Measurements from ENCODE around the gene RAD51D. TPM values are rescaled to one million over a fixed set of nuclear protein-coding genes. Genes with fewer than 3 reads are reported as not detected.
"Not testable (repeated sequence)": the region's sequence is repeated elsewhere in the genome, so short reads cannot be mapped to it uniquely, and the experiment has no call there.

Gene RAD51D
- polyA plus RNA-seq, 4 donors: 10.9 to 12.9 (median 11.3) TPM

GRCh38 chr17:35073183-35073790 is 46.4 kb downstream of the RAD51D start:
- no peak for DNase-seq (ENCODE audit: low read depth in 4 of 4, low spot score in 3 of 4)

GRCh38 chr17:35069311-35069710 is 50.3 kb downstream of the RAD51D start:
- DNase-seq (ENCODE audit: low read depth in 4 of 4, low spot score in 3 of 4): no peak

- DNase-seq (ENCODE audit: low read depth in 4 of 4, low spot score in 3 of 4): no peak
Measured at GRCh38 chr17:35068249-35068648, 51.4 kb downstream of the RAD51D start.

- no peak for DNase-seq (ENCODE audit: low read depth in 4 of 4, low spot score in 3 of 4)
Measured at GRCh38 chr17:35065880-35066279, 53.8 kb downstream of the RAD51D start.

- DNase-seq (ENCODE audit: low read depth in 4 of 4, low spot score in 3 of 4): no peak
Measured at GRCh38 chr17:35064516-35065215, 55.0 kb downstream of the RAD51D start.

- peak; percentile 35 to 69 (median 56) for DNase-seq (ENCODE audit: low read depth in 4 of 4, low spot score in 3 of 4)
Measured at GRCh38 chr17:35063514-35064223, 56.0 kb downstream of the RAD51D start, which contains the start of gene RFFL. Gene RFFL (minus strand): TSS chr17:35063707. CDS start chr17:35026553, 37,154 bp downstream.

- DNase-seq (ENCODE audit: low read depth in 4 of 4, low spot score in 3 of 4): no peak
Measured at GRCh38 chr17:35062308-35062707, 57.4 kb downstream of the RAD51D start.

- DNase-seq (ENCODE audit: low read depth in 4 of 4, low spot score in 3 of 4): no peak
Measured at GRCh38 chr17:35057332-35057915, 62.2 kb downstream of the RAD51D start.

GRCh38 chr17:35056013-35056412 is 63.6 kb downstream of the RAD51D start:
- DNase-seq (ENCODE audit: low read depth in 4 of 4, low spot score in 3 of 4): no peak

- no peak for DNase-seq (ENCODE audit: low read depth in 4 of 4, low spot score in 3 of 4)
Measured at GRCh38 chr17:35053204-35053603, 66.5 kb downstream of the RAD51D start.

GRCh38 chr17:35052780-35053179 is 66.9 kb downstream of the RAD51D start:
- no peak for DNase-seq (ENCODE audit: low read depth in 4 of 4, low spot score in 3 of 4)

- no peak for DNase-seq (ENCODE audit: low read depth in 4 of 4, low spot score in 3 of 4)
Measured at GRCh38 chr17:35052241-35052610, 67.4 kb downstream of the RAD51D start.

- no peak for DNase-seq (ENCODE audit: low read depth in 4 of 4, low spot score in 3 of 4)
Measured at GRCh38 chr17:35051579-35052240, 68.0 kb downstream of the RAD51D start.

- DNase-seq (ENCODE audit: low read depth in 4 of 4, low spot score in 3 of 4): no peak
Measured at GRCh38 chr17:35051183-35051578, 68.5 kb downstream of the RAD51D start.

- no peak for DNase-seq (ENCODE audit: low read depth in 4 of 4, low spot score in 3 of 4)
Measured at GRCh38 chr17:35050170-35050569, 69.5 kb downstream of the RAD51D start.

GRCh38 chr17:35048685-35049379 is 70.8 kb downstream of the RAD51D start:
- DNase-seq (ENCODE audit: low read depth in 4 of 4, low spot score in 3 of 4): no peak

GRCh38 chr17:35046740-35047283 is 72.8 kb downstream of the RAD51D start:
- no peak for DNase-seq (ENCODE audit: low read depth in 4 of 4, low spot score in 3 of 4)

GRCh38 chr17:35046245-35046644 is 73.4 kb downstream of the RAD51D start:
- DNase-seq (ENCODE audit: low read depth in 4 of 4, low spot score in 3 of 4): no peak

- DNase-seq (ENCODE audit: low read depth in 4 of 4, low spot score in 3 of 4): not testable (repeated sequence)
Measured at GRCh38 chr17:35045458-35045979, 74.1 kb downstream of the RAD51D start.

- DNase-seq (ENCODE audit: low read depth in 4 of 4, low spot score in 3 of 4): no peak
Measured at GRCh38 chr17:35044181-35044580, 75.5 kb downstream of the RAD51D start.

Measured in right renal pelvis (tissue), 4 donors.